ENCODE results near the gene UBE2Q2.

DNA sequence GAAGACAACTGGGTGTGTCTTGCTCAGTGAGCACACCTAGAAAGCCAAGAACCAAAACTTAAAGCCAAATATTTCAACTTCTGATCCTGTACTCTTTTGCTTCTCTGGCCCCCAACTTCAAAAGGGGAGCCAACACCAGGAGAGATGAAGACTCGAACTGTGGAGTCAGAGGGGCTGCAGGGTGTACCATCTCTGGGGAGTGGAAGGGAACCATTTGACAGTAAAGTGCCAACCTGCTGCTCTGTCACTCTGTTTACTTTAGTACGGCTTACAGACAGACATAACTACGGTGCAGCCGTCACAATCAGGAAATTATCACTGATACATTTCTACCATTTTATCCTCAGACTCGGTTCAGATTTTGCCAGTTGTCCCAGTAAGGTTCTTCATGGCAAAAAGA lies 62.0 kb downstream of the UBE2Q2 start:
- TF ChIP-seq POLR2A (IDR thresholded peaks at IDR 0.05; ENCODE audit: low read length) (no peak), RAD21 (conservative IDR thresholded peaks at IDR 0.05 in 1 of 2, IDR thresholded peaks at IDR 0.05 in 1 of 2) (no peak), ZFP36 (IDR thresholded peaks at IDR 0.05; ENCODE audit: borderline replicate concordance, partially characterized antibody) (no peak)
- TF ChIP-seq, protein P1, sequence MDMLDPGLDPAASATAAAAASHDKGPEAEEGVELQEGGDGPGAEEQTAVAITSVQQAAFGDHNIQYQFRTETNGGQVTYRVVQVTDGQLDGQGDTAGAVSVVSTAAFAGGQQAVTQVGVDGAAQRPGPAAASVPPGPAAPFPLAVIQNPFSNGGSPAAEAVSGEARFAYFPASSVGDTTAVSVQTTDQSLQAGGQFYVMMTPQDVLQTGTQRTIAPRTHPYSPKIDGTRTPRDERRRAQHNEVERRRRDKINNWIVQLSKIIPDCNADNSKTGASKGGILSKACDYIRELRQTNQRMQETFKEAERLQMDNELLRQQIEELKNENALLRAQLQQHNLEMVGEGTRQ (IDR thresholded peaks at IDR 0.05), result no peak
- TF ChIP-seq, protein P2, sequence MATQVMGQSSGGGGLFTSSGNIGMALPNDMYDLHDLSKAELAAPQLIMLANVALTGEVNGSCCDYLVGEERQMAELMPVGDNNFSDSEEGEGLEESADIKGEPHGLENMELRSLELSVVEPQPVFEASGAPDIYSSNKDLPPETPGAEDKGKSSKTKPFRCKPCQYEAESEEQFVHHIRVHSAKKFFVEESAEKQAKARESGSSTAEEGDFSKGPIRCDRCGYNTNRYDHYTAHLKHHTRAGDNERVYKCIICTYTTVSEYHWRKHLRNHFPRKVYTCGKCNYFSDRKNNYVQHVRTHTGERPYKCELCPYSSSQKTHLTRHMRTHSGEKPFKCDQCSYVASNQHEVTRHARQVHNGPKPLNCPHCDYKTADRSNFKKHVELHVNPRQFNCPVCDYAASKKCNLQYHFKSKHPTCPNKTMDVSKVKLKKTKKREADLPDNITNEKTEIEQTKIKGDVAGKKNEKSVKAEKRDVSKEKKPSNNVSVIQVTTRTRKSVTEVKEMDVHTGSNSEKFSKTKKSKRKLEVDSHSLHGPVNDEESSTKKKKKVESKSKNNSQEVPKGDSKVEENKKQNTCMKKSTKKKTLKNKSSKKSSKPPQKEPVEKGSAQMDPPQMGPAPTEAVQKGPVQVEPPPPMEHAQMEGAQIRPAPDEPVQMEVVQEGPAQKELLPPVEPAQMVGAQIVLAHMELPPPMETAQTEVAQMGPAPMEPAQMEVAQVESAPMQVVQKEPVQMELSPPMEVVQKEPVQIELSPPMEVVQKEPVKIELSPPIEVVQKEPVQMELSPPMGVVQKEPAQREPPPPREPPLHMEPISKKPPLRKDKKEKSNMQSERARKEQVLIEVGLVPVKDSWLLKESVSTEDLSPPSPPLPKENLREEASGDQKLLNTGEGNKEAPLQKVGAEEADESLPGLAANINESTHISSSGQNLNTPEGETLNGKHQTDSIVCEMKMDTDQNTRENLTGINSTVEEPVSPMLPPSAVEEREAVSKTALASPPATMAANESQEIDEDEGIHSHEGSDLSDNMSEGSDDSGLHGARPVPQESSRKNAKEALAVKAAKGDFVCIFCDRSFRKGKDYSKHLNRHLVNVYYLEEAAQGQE (IDR thresholded peaks at IDR 0.05), result no peak
- TF ChIP-seq, protein P3, sequence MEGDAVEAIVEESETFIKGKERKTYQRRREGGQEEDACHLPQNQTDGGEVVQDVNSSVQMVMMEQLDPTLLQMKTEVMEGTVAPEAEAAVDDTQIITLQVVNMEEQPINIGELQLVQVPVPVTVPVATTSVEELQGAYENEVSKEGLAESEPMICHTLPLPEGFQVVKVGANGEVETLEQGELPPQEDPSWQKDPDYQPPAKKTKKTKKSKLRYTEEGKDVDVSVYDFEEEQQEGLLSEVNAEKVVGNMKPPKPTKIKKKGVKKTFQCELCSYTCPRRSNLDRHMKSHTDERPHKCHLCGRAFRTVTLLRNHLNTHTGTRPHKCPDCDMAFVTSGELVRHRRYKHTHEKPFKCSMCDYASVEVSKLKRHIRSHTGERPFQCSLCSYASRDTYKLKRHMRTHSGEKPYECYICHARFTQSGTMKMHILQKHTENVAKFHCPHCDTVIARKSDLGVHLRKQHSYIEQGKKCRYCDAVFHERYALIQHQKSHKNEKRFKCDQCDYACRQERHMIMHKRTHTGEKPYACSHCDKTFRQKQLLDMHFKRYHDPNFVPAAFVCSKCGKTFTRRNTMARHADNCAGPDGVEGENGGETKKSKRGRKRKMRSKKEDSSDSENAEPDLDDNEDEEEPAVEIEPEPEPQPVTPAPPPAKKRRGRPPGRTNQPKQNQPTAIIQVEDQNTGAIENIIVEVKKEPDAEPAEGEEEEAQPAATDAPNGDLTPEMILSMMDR (IDR thresholded peaks at IDR 0.05), result no peak

All from A549 (cell line).